NCI-H345 (cell line): Measurements from ENCODE around the gene ILRUN.
"Not testable (repeated sequence)": the region's sequence is repeated elsewhere in the genome, so short reads cannot be mapped to it uniquely, and the experiment has no call there.

Experiments used
- DNase-seq: peaks from one replicate; lab custom pipeline; 2025; lab: John Stamatoyannopoulos, UW

Gene ILRUN

GRCh38 chr6:34696739-34697543 is at the start of gene ILRUN:
ILRUN (minus strand) TSS chr6:34696767; CDS start chr6:34696603, 164 bp downstream.
- peak; percentile 97 for DNase-seq

- DNase-seq, result no peak
Measured at GRCh38 chr6:34745277-34746103, 48.9 kb upstream of the ILRUN start.

DNA sequence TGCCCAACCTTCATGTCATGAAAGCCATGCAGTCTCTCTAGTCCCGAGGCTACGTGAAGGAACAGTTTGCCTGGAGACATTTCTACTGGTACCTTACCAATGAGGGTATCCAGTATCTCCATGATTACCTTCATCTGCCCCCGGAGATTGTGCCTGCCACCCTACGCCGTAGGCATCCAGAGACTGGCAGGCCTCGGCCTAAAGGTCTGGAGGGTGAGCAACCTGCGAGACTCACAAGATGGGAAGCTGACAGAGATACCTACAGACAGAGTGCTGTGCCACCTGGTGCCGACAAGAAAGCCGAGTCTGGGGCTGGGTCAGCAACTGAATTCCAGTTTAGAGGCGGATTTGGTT is 47.7 kb upstream of the ILRUN start:
- DNase-seq, result not testable (repeated sequence)

GRCh38 chr6:34743625-34744293 is 47.2 kb upstream of the ILRUN start:
- DNase-seq, result no peak

DNA sequence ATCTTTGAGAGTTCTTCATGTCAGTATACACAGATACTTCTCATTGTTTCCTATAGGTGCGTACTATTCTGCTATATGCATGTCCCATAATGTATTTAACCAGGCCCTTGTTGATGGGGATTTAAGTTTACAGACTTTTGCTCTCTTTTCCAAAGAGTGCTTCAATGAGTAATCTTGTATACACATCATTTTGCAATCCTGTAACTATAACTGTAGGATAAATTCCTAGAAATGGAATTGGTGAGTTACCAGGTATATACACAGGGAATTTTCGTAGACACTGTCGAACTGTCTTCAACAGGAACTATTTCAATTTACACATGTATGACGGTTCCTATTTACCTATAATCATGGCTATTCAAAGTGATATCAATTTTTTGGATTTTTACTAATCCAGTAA is 45.5 kb upstream of the ILRUN start:
- DNase-seq, result no peak

- DNase-seq, result no peak
Measured at GRCh38 chr6:34736823-34737222, 40.3 kb upstream of the ILRUN start.

GRCh38 chr6:34731393-34732060 is 35.0 kb upstream of the ILRUN start:
- no peak for DNase-seq

- peak; percentile 2 for DNase-seq
Measured at GRCh38 chr6:34729631-34730470, 33.3 kb upstream of the ILRUN start.

DNA sequence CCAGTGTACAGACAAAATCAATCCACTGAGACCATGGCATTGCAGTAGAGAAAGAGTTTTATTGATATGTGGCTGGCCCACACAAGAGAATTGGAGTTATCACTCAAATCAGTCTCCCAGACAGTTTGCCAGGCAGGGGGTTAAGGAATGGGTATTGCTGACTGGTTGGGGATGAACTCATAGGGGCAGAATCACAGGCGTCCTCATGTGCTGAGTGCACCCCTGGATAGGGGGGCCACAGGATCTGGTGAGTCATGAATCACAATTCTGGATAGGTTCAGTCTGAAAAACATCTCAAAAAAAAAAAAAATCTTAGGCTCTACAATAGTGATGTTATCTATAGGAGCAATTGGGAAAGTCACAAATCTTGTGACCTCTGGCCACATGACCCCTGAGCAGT is 29.5 kb upstream of the ILRUN start:
- no peak for DNase-seq

- no peak for DNase-seq
Measured at GRCh38 chr6:34723203-34723602, 26.6 kb upstream of the ILRUN start.

DNA sequence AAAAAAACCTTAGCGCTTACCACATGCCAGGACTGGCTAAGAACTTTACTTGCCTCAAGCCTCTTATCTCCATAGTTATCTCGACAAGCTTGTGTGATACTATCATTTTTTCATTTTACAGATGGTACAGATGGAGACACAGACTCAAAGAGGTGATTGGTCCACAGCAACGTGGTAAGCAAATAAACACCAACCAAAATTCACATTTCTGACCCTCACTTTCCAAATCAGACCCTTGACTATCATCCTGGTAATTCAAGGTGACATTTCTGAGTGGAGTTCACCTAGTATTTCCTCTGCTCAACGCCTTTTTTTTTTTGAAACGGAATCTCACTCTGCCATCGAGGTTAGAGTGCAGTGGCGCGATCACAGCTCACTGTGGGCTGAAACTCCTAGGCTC is 25.9 kb upstream of the ILRUN start:
- DNase-seq, result no peak

GRCh38 chr6:34720160-34720559 is 23.6 kb upstream of the ILRUN start:
- not testable (repeated sequence) for DNase-seq

GRCh38 chr6:34719646-34720045 is 23.1 kb upstream of the ILRUN start:
- not testable (repeated sequence) for DNase-seq

- DNase-seq, result no peak
Measured at GRCh38 chr6:34718976-34719375, 22.4 kb upstream of the ILRUN start.

- no peak for DNase-seq
Measured at GRCh38 chr6:34717466-34717865, 20.9 kb upstream of the ILRUN start.

- no peak for DNase-seq
Measured at GRCh38 chr6:34714663-34715062, 18.1 kb upstream of the ILRUN start.

- not testable (repeated sequence) for DNase-seq
Measured at GRCh38 chr6:34712881-34713280, 16.3 kb upstream of the ILRUN start.

- no peak for DNase-seq
Measured at GRCh38 chr6:34709386-34709785, 12.8 kb upstream of the ILRUN start.

GRCh38 chr6:34705241-34705640 is 8.7 kb upstream of the ILRUN start:
- no peak for DNase-seq

DNA sequence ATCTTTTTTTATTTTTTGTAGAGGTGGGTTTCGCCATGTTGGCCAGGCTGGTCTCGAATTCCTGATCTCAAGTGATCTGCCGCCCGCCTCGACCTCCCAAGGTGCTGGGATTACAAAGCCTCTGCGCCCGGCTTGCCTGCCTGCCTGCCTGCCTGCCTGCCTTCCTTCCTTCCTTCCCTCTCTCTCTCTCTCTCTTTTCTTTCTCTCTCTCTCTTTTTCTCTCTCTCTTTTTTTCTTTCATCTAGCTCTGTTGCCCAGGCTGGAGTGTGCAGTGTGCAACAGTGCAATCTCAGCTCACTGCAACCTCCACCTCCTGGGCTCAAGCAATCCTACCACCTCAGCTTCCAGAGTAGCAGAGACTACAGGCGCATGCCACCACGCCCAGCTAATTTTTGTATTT is 4.6 kb upstream of the ILRUN start:
- DNase-seq, result no peak

DNA sequence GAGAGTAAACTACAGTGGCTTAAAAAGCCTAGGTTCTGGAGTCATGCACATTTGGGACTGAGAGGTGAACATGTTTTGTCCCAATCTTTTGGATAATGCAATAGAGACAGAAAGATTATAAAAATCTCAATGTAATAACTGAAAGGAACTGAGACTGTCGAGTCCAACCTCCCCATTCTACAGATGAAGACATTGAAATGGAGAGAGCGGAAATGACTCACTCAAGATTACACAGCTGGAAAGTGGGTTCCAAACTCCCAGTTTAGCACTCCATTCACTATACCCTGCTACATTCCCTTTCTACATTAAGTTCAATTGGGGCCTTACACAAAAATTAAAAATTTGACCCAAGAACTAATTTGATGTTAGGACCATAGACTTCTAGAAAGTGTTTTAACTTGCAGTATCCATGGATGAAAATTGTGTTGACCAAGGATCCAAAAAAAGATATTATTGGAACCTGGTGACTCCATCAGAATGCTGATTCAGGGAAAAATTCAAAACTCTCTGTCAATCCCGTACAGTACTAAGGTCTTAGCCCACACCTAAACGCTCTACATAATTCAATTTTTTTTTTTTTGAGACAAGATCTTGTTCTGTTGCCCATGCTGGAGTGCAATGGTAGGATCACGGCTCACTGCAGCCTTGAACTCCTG is 1.5 kb upstream of the ILRUN start:
- no peak for DNase-seq
